ENCODE data around the gene ILF2.

Gene ILF2

GRCh38 chr1:153619171-153619570, 51.6 kb downstream of the ILF2 start:
- no peak for TF ChIP-seq CTCF (IDR thresholded peaks at IDR 0.05; ENCODE audit: insufficient read depth, low read length)
- no peak for TF ChIP-seq GABPA (IDR thresholded peaks at IDR 0.05; ENCODE audit: low read depth)
- TF ChIP-seq REST (IDR thresholded peaks at IDR 0.05; ENCODE audit: insufficient replicate concordance, low read depth), result no peak
- TF ChIP-seq SPI1 (IDR thresholded peaks at IDR 0.05; ENCODE audit: borderline replicate concordance, low read depth), result no peak
- TF ChIP-seq POLR2AphosphoS5 (IDR thresholded peaks at IDR 0.05; ENCODE audit: low read depth), result no peak
- Histone ChIP-seq H3K27me3 (ENCODE audit: insufficient read depth, poor library complexity, severe bottlenecking) (no peaks in the 10 kb centered on the region), H3K4me3 (replicated peaks; ENCODE audit: insufficient read depth, low read length) (no peak overlapping the region), H3K27ac (replicated peaks) (no peak overlapping the region)
- DNase-seq (ENCODE audit: low read depth in 1 of 2, low spot score in 1 of 2), result no peak

GRCh38 chr1:153617663-153618062, 53.1 kb downstream of the ILF2 start:
- no peak overlapping the region for H3K27ac ChIP-seq (replicated peaks)
- no peaks in the 10 kb centered on the region for H3K27me3 ChIP-seq (ENCODE audit: insufficient read depth, poor library complexity, severe bottlenecking)
- H3K4me3 ChIP-seq (replicated peaks; ENCODE audit: insufficient read depth, low read length), result no peak overlapping the region
- TF ChIP-seq SPI1 (IDR thresholded peaks at IDR 0.05; ENCODE audit: borderline replicate concordance, low read depth) (no peak), GABPA (IDR thresholded peaks at IDR 0.05; ENCODE audit: low read depth) (no peak), REST (IDR thresholded peaks at IDR 0.05; ENCODE audit: insufficient replicate concordance, low read depth) (no peak), POLR2AphosphoS5 (IDR thresholded peaks at IDR 0.05; ENCODE audit: low read depth) (no peak), CTCF (IDR thresholded peaks at IDR 0.05; ENCODE audit: insufficient read depth, low read length) (peak; percentile 61)
- DNase-seq (ENCODE audit: low read depth in 1 of 2, low spot score in 1 of 2), result peak; percentile 45 to 78

GRCh38 chr1:153616917-153617311, 53.9 kb downstream of the ILF2 start:
- H3K4me3 ChIP-seq (replicated peaks; ENCODE audit: insufficient read depth, low read length), result no peak overlapping the region
- no peak for DNase-seq (ENCODE audit: low read depth in 1 of 2, low spot score in 1 of 2)
- no peaks in the 10 kb centered on the region for H3K27me3 ChIP-seq (ENCODE audit: insufficient read depth, poor library complexity, severe bottlenecking)
- no peak for TF ChIP-seq SPI1 (IDR thresholded peaks at IDR 0.05; ENCODE audit: borderline replicate concordance, low read depth)
- no peak for TF ChIP-seq POLR2AphosphoS5 (IDR thresholded peaks at IDR 0.05; ENCODE audit: low read depth)
- no peak overlapping the region for H3K27ac ChIP-seq (replicated peaks)

- H3K27ac ChIP-seq (replicated peaks), result no peak within 1 kb of the TSS
- H3K4me3 ChIP-seq (replicated peaks; ENCODE audit: insufficient read depth, low read length), result no peak within 1 kb of the TSS
- H3K27me3 ChIP-seq (ENCODE audit: insufficient read depth, poor library complexity, severe bottlenecking), result no peaks in the 10 kb centered on the region
- no peak for TF ChIP-seq POLR2AphosphoS5 (IDR thresholded peaks at IDR 0.05; ENCODE audit: low read depth)
- TF ChIP-seq CTCF (IDR thresholded peaks at IDR 0.05; ENCODE audit: insufficient read depth, low read length), result no peak
- no peak for TF ChIP-seq GABPA (IDR thresholded peaks at IDR 0.05; ENCODE audit: low read depth)
- TF ChIP-seq REST (IDR thresholded peaks at IDR 0.05; ENCODE audit: insufficient replicate concordance, low read depth), result no peak
- no peak for TF ChIP-seq SPI1 (IDR thresholded peaks at IDR 0.05; ENCODE audit: borderline replicate concordance, low read depth)
- DNase-seq (ENCODE audit: low read depth in 1 of 2, low spot score in 1 of 2), result no peak
These were observed 54.5 kb downstream of the ILF2 start, which contains the start of gene S100A14 for GRCh38 chr1:153616144-153616916. Gene S100A14, minus strand, starts transcription at chr1:153616325. Its CDS starts 467 bp downstream, at chr1:153615858.
